Endothelial cell of umbilical vein (primary cell): Measurements from ENCODE around the gene AUH. TPM values are rescaled to one million over a fixed set of nuclear protein-coding genes. Genes with fewer than 3 reads are reported as not detected.

Source experiments
- BruUV-seq: library from RNA; stranded (reverse); fragments of 400-500 nt; replicated peaks from 2 replicates; lab custom pipeline; 2021; lab: Mats Ljungman, UMichigan
- CTCF ChIA-PET: fragments of 300-600, 350-600 bp; sonication (Branson Sonifier 250); formaldehyde crosslinking; loops from one replicate; lab custom pipeline; 2021; ENCODE audit warnings: antibody characterized with exemption, inconsistent platforms; lab: Charles Lee
- POLR2A ChIA-PET: fragments of 300-600, 350-600 bp; sonication (Branson Sonifier 250); formaldehyde crosslinking; loops from one replicate; lab custom pipeline; 2021; ENCODE audit warnings: antibody characterized with exemption, inconsistent platforms; lab: Charles Lee
- DNase-seq: peaks from one replicate; pipeline ENCODE4 v3.0.0-alpha.2; 2011; ENCODE audit warnings: low read depth, low spot score
- FAIRE-seq: peaks from 2 replicates; lab custom pipeline; 2011; peaks lifted over from hg19 to GRCh38; lab: Jason Lieb, UNC
- H2AFZ ChIP-seq: 2 replicates; pipeline ENCODE4 v1.6.0; 2012; ENCODE audit warnings: low read depth, low read length, control low read depth, inconsistent platforms
- H3K27ac ChIP-seq: 2 replicates; pipeline ENCODE4 v1.5.1; 2011; ENCODE audit warnings: low read depth, mild to moderate bottlenecking, control low read depth, low read length, moderate library complexity; ENCODE audit not compliant: insufficient read depth
- H3K27me3 ChIP-seq, 2 experiments: 2 replicates each; pipeline versions ENCODE4 v1.6.0 to v1.6.1; 2011; ENCODE audit warnings: low read length in 2 of 2, mixed read lengths in 1 of 2; ENCODE audit not compliant: control insufficient read depth in 2 of 2, insufficient read depth in 2 of 2
- H3K36me3 ChIP-seq, 2 experiments: 2 replicates in 1 of 2; 3 replicates in 1 of 2; pipeline ENCODE4 v1.5.1; 2011; ENCODE audit warnings: low read length in 2 of 2, mild to moderate bottlenecking in 1 of 2, moderate library complexity in 1 of 2; ENCODE audit not compliant: control insufficient read depth in 2 of 2, insufficient read depth in 2 of 2; ENCODE audit errors: extremely low read depth in 1 of 2
- H3K4me1 ChIP-seq: 3 replicates; pipeline ENCODE4 v1.5.1; 2011; ENCODE audit warnings: mild to moderate bottlenecking, low read length; ENCODE audit not compliant: control insufficient read depth, insufficient read depth; ENCODE audit errors: extremely low read depth
- H3K4me2 ChIP-seq: 2 replicates; pipeline ENCODE4 v1.6.1; 2011; ENCODE audit warnings: low read length, control low read depth, mixed read lengths; ENCODE audit not compliant: insufficient read depth
- H3K4me3 ChIP-seq, 3 experiments: fragments of 200-600 bp in 1 of 3; sonication (generic), shearing (Covaris generic) in 1 of 3; replicated peaks in 1 of 3; 2 replicates each; pipeline ENCODE4 v1.5.1; 2011 to 2016; ENCODE audit warnings: control low read depth in 3 of 3, low read length in 3 of 3, mild to moderate bottlenecking in 2 of 3, inconsistent platforms in 1 of 3, low read depth in 1 of 3, moderate library complexity in 1 of 3; ENCODE audit not compliant: insufficient read depth in 1 of 3
- H3K79me2 ChIP-seq: 2 replicates; pipeline ENCODE4 v1.6.0; 2012; ENCODE audit warnings: low read length, inconsistent platforms; ENCODE audit not compliant: control insufficient read depth, insufficient read depth
- H3K9ac ChIP-seq: replicated peaks from 2 replicates; pipeline ENCODE3; 2011; ENCODE audit warnings: low read length, control low read depth; ENCODE audit not compliant: insufficient read depth; ENCODE audit errors: extremely low read depth
- H3K9me1 ChIP-seq: replicated peaks from 3 replicates; pipeline ENCODE4 v1.6.0; 2011; ENCODE audit warnings: mild to moderate bottlenecking, low read length; ENCODE audit not compliant: control insufficient read depth, insufficient read depth; ENCODE audit errors: extremely low read depth
- H3K9me3 ChIP-seq: replicated peaks from 2 replicates; pipeline ENCODE4 v1.5.1; 2012; ENCODE audit warnings: low read length, inconsistent platforms; ENCODE audit not compliant: control insufficient read depth, insufficient read depth
- H4K20me1 ChIP-seq: replicated peaks from 2 replicates; pipeline ENCODE3; 2011; ENCODE audit warnings: mild to moderate bottlenecking, low read length; ENCODE audit not compliant: control insufficient read depth, insufficient read depth; ENCODE audit errors: extremely low read depth
- EZH2 ChIP-seq: IDR thresholded peaks from 2 replicates; pipeline ENCODE4 v1.6.1; 2012; ENCODE audit warnings: borderline replicate concordance, low read depth, mild to moderate bottlenecking, moderate library complexity, low read length, inconsistent platforms; ENCODE audit not compliant: severe bottlenecking
- FOS ChIP-seq: IDR thresholded peaks from 2 replicates; pipeline ENCODE4 v1.6.1; 2011; ENCODE audit warnings: mild to moderate bottlenecking, low read length, moderate library complexity, borderline replicate concordance; ENCODE audit not compliant: insufficient read depth
- GATA2 ChIP-seq: IDR thresholded peaks from 2 replicates; pipeline ENCODE4 v1.7.0; 2011; ENCODE audit warnings: low read depth, mild to moderate bottlenecking, moderate library complexity, mixed read lengths, low read length; ENCODE audit not compliant: insufficient read length, insufficient read depth
- JUN ChIP-seq: IDR thresholded peaks from 2 replicates; pipeline ENCODE4 v1.6.1; 2011; ENCODE audit warnings: borderline replicate concordance, low read depth; ENCODE audit not compliant: insufficient read length, insufficient read depth
- MYC ChIP-seq: IDR thresholded peaks from one replicate; pipeline ENCODE4 v1.6.1; 2011; ENCODE audit warnings: mild to moderate bottlenecking, low read depth, low read length
- POLR2A ChIP-seq: IDR thresholded peaks from 2 replicates; pipeline ENCODE4 v1.6.1; 2012; ENCODE audit warnings: low read depth, mild to moderate bottlenecking, control low read depth, low read length
- POLR2AphosphoS5 ChIP-seq: IDR thresholded peaks from 2 replicates; pipeline ENCODE4 v1.6.1; 2012; ENCODE audit warnings: low read depth, mild to moderate bottlenecking, control low read depth, low read length, moderate library complexity; ENCODE audit not compliant: insufficient read depth
- dilution Hi-C: fragments of 300-500 bp; cut with MboI; formaldehyde crosslinking; loops from one replicate; pipeline ENCODE4 v1.15.0; 2019; ENCODE audit warnings: low sequenced_read_pairs; ENCODE audit not compliant: extremely low pct_ligation_motif_present
- intact Hi-C: fragments of 100-400 bp; cut with micrococcal nuclease; formaldehyde crosslinking; loops from one replicate; pipeline ENCODE4 v1.10.0; 2022
- polyA plus RNA-seq, 4 experiments: library from polyadenylated mRNA; depleted of rRNA in 3 of 4; stranded (reverse) in 3 of 4; unstranded in 1 of 4; fragments of >200 nt; gene quantifications; 2 replicates each; pipeline versions ENCODE4 v1.2.1 to v1.2.3, GENCODE V29; 2011 to 2012; ENCODE audit warnings: missing spikeins in 1 of 4
- total RNA-seq: library from RNA; stranded (reverse); gene quantifications from 2 replicates; pipeline ENCODE4 v1.2.3, GENCODE V29; 2021
- TF ChIP-seq, protein P1 (sequence below), 2 donors: IDR thresholded peaks; 1 replicate in 1 of 2; 2 replicates in 1 of 2; pipeline ENCODE4 v1.5.1; 2011; ENCODE audit warnings: low read length in 2 of 2, mild to moderate bottlenecking in 2 of 2, moderate library complexity in 2 of 2, control low read depth in 1 of 2, inconsistent platforms in 1 of 2, low read depth in 1 of 2; ENCODE audit not compliant: insufficient read depth in 1 of 2; ENCODE audit errors: extremely low read depth in 1 of 2
- TF ChIP-seq, protein P2 (sequence below): IDR thresholded peaks from 2 replicates; pipeline ENCODE4 v1.6.1; 2011; ENCODE audit not compliant: insufficient read depth, insufficient read length

The AUH gene
- total and polyA plus RNA-seq, 2 donors (not counting 3 experiments of a cell fraction or from before 2014, with no cell fraction given) = 2.3 to 9.2 TPM

DNA sequence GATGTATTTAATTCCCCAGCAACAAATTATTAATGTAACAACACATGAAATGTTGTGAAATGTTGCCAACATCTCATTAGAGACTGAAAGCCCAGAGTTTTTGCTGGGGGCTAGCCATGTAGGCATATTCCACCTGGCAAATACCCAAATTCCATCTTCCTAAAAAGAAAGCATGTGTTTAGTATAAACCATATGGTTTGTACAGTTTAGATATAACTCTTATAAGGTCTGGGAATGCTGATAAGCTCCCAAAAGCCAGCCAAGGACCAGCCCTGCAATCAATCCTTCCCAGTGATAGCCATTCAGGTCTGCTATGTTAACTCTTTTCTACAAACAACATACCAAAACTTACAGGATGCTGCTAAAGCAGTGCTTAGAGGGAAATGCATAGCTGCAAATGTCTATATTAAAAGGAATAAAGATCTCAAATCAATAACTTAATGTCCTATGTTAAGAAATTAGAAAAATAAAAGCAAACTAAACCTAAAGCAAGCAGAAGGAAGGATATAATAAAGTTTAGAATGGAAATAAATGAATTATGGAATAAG is 158.9 kb downstream of the AUH start:
- Histone ChIP-seq H2AFZ (no peak overlapping the region), H3K27ac (no peak overlapping the region), H3K36me3 (no peaks in the 10 kb centered on the region), H3K27me3 (no peaks in the 10 kb centered on the region), H3K4me1 (no peaks in the 10 kb centered on the region), H3K9me3 (no peaks in the 10 kb centered on the region), H3K9ac (no peak overlapping the region), H3K4me2 (no peak overlapping the region), H3K9me1 (no peaks in the 10 kb centered on the region), H3K79me2 (no peaks in the 10 kb centered on the region), H3K4me3 (no peak overlapping the region), H4K20me1 (no peaks in the 10 kb centered on the region)
- DNase-seq (no peak), FAIRE-seq (no peak)
- POLR2A ChIA-PET = no interaction called here
- CTCF ChIA-PET = no interaction called here
- TF ChIP-seq EZH2 (no peak), GATA2 (no peak), JUN (no peak), MYC (no peak), POLR2AphosphoS5 (no peak), FOS (no peak), POLR2A (no peak)
- TF ChIP-seq, protein P1, sequence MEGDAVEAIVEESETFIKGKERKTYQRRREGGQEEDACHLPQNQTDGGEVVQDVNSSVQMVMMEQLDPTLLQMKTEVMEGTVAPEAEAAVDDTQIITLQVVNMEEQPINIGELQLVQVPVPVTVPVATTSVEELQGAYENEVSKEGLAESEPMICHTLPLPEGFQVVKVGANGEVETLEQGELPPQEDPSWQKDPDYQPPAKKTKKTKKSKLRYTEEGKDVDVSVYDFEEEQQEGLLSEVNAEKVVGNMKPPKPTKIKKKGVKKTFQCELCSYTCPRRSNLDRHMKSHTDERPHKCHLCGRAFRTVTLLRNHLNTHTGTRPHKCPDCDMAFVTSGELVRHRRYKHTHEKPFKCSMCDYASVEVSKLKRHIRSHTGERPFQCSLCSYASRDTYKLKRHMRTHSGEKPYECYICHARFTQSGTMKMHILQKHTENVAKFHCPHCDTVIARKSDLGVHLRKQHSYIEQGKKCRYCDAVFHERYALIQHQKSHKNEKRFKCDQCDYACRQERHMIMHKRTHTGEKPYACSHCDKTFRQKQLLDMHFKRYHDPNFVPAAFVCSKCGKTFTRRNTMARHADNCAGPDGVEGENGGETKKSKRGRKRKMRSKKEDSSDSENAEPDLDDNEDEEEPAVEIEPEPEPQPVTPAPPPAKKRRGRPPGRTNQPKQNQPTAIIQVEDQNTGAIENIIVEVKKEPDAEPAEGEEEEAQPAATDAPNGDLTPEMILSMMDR (IDR thresholded peaks at IDR 0.05; ENCODE audit: extremely low read depth in 1 of 2, insufficient read depth in 1 of 2, low read depth in 1 of 2, low read length in 2 of 2) = no peak
- TF ChIP-seq, protein P2, sequence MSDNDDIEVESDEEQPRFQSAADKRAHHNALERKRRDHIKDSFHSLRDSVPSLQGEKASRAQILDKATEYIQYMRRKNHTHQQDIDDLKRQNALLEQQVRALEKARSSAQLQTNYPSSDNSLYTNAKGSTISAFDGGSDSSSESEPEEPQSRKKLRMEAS = no peak
- BruUV-seq = no TSS peak
- intact Hi-C loops (no loop called here), dilution Hi-C loops (no loop called here)
